Urinary bladder (tissue), 4 donors: ENCODE measurements around the gene SGMS1. TPM values are rescaled to one million over a fixed set of nuclear protein-coding genes. Genes with fewer than 3 reads are reported as not detected.

Experiments used
- DNase-seq: peaks from one replicate; pipeline ENCODE4 v3.0.0-alpha.2; 2015; ENCODE audit errors: extremely low spot score
- H3K27ac ChIP-seq: one replicate; pipeline ENCODE4 v1.5.1; 2013; ENCODE audit warnings: low read depth, mild to moderate bottlenecking, moderate library complexity
- H3K36me3 ChIP-seq: one replicate; pipeline ENCODE4 v1.6.1; 2013; ENCODE audit warnings: mild to moderate bottlenecking, moderate library complexity; ENCODE audit not compliant: insufficient read depth
- H3K4me1 ChIP-seq: one replicate; pipeline ENCODE4 v1.6.1; 2013; ENCODE audit warnings: mild to moderate bottlenecking, moderate library complexity; ENCODE audit not compliant: insufficient read depth
- H3K4me3 ChIP-seq: one replicate; pipeline ENCODE4 v1.5.1; 2013; ENCODE audit warnings: low read depth, low read length
- WGBS: extraction: QIAGEN DNeasy Blood & Tissue Kit; methylation state at CpG from one replicate; pipeline ENCODE4 v1.1.7; 2013; 5-methylcytosine and 5-hydroxymethylcytosine counted together
- polyA plus RNA-seq: library from polyadenylated mRNA; stranded (reverse); fragments of 200-250 nt; gene quantifications from one replicate; pipeline ENCODE4 v1.2.3, GENCODE V29; 2013
- total RNA-seq: library from RNA; depleted of rRNA; stranded (reverse); fragments of >200 nt; gene quantifications from one replicate; pipeline ENCODE4 v1.2.3, GENCODE V29; 2014
- donor health status: healthy with polysubstance abuse.
- donor health status: healthy.

The SGMS1 gene
- total and polyA plus RNA-seq, 2 donors: 21.2 to 86.4 TPM

GRCh38 chr10:50396491-50397311, 227.1 kb downstream of the SGMS1 start:
- Histone ChIP-seq H3K27ac (no peak overlapping the region), H3K4me1 (peaks cover 3% of the 10 kb centered on the region), H3K36me3 (no peaks in the 10 kb centered on the region), H3K4me3 (no peak overlapping the region)
- WGBS: 62% methylated on average over 7 of the region's 7 CpGs
- no peak for DNase-seq

GRCh38 chr10:50395851-50396250, 227.9 kb downstream of the SGMS1 start:
- WGBS: 87% methylated on average over 2 of the region's 2 CpGs
- no peak for DNase-seq
- no peak overlapping the region for H3K27ac ChIP-seq
- no peak overlapping the region for H3K4me3 ChIP-seq
- peaks cover 3% of the 10 kb centered on the region for H3K4me1 ChIP-seq
- no peaks in the 10 kb centered on the region for H3K36me3 ChIP-seq

- H3K27ac ChIP-seq: no peak overlapping the region
- WGBS: 91% methylated on average over 1 of the region's 1 CpG
- H3K36me3 ChIP-seq: no peaks in the 10 kb centered on the region
- H3K4me3 ChIP-seq: no peak overlapping the region
- DNase-seq: no peak
- H3K4me1 ChIP-seq: peaks cover 3% of the 10 kb centered on the region
Observed at GRCh38 chr10:50395271-50395670, 228.5 kb downstream of the SGMS1 start.

- WGBS: 73% methylated on average over 3 of the region's 3 CpGs
- Histone ChIP-seq H3K4me3 (no peak overlapping the region), H3K27ac (no peak overlapping the region), H3K36me3 (no peaks in the 10 kb centered on the region), H3K4me1 (peaks cover 3% of the 10 kb centered on the region)
- DNase-seq: no peak
Observed at GRCh38 chr10:50394832-50395231, 228.9 kb downstream of the SGMS1 start.

- no peak for DNase-seq
- H3K27ac ChIP-seq: no peak overlapping the region
- H3K4me1 ChIP-seq: peaks cover 3% of the 10 kb centered on the region
- H3K36me3 ChIP-seq: no peaks in the 10 kb centered on the region
- no peak overlapping the region for H3K4me3 ChIP-seq
- 69% methylated on average over 6 of the region's 6 CpGs for WGBS
Observed at GRCh38 chr10:50393784-50394467, 229.8 kb downstream of the SGMS1 start.

GRCh38 chr10:50392966-50393718, 230.6 kb downstream of the SGMS1 start:
- Histone ChIP-seq H3K27ac (no peak overlapping the region), H3K36me3 (no peaks in the 10 kb centered on the region), H3K4me1 (peaks cover 3% of the 10 kb centered on the region), H3K4me3 (no peak overlapping the region)
- no peak for DNase-seq
- 90% methylated on average over 6 of the region's 6 CpGs for WGBS

- no peak for DNase-seq
- no peaks in the 10 kb centered on the region for H3K36me3 ChIP-seq
- no peak overlapping the region for H3K27ac ChIP-seq
- peaks cover 3% of the 10 kb centered on the region for H3K4me1 ChIP-seq
- WGBS: 97% methylated on average over 5 of the region's 5 CpGs
- H3K4me3 ChIP-seq: no peak overlapping the region
Observed at GRCh38 chr10:50392426-50392825, 231.3 kb downstream of the SGMS1 start.

GRCh38 chr10:50390302-50390701, 233.5 kb downstream of the SGMS1 start:
- WGBS: 96% methylated on average over 2 of the region's 2 CpGs
- DNase-seq: no peak
- H3K4me3 ChIP-seq: no peak overlapping the region

GRCh38 chr10:50388181-50388580, 235.6 kb downstream of the SGMS1 start:
- WGBS: 98% methylated on average over 2 of the region's 2 CpGs
- no peak for DNase-seq
- no peak overlapping the region for H3K4me3 ChIP-seq

More at GRCh38 chr10:50390302-50390701, 233.5 kb downstream of the SGMS1 start:
- Histone ChIP-seq H3K27ac (no peak overlapping the region), H3K4me1 (peaks cover 1% of the 10 kb centered on the region), H3K36me3 (no peaks in the 10 kb centered on the region)

GRCh38 chr10:50387732-50388073, 236.1 kb downstream of the SGMS1 start:
- no peak overlapping the region for H3K4me3 ChIP-seq
- 70% methylated on average over 2 of the region's 2 CpGs for WGBS
- no peaks in the 10 kb centered on the region for H3K36me3 ChIP-seq
- H3K4me1 ChIP-seq: peaks cover 1% of the 10 kb centered on the region
- no peak for DNase-seq
- no peak overlapping the region for H3K27ac ChIP-seq

More at GRCh38 chr10:50388181-50388580, 235.6 kb downstream of the SGMS1 start:
- peaks cover 1% of the 10 kb centered on the region for H3K4me1 ChIP-seq
- H3K27ac ChIP-seq: no peak overlapping the region
- no peaks in the 10 kb centered on the region for H3K36me3 ChIP-seq

- Histone ChIP-seq H3K27ac (no peak overlapping the region), H3K36me3 (no peaks in the 10 kb centered on the region), H3K4me1 (peaks cover 1% of the 10 kb centered on the region), H3K4me3 (no peak overlapping the region)
- 91% methylated on average over 7 of the region's 7 CpGs for WGBS
- no peak for DNase-seq
Observed at GRCh38 chr10:50387007-50387731, 236.6 kb downstream of the SGMS1 start.

GRCh38 chr10:50385624-50386023, 238.1 kb downstream of the SGMS1 start:
- Histone ChIP-seq H3K36me3 (no peaks in the 10 kb centered on the region), H3K27ac (no peak overlapping the region), H3K4me3 (no peak overlapping the region), H3K4me1 (peaks cover 1% of the 10 kb centered on the region)
- no peak for DNase-seq
- WGBS: 80% methylated on average over 2 of the region's 2 CpGs

- peaks cover 1% of the 10 kb centered on the region for H3K4me1 ChIP-seq
- no peak overlapping the region for H3K27ac ChIP-seq
- 91% methylated on average over 2 of the region's 2 CpGs for WGBS
- H3K36me3 ChIP-seq: no peaks in the 10 kb centered on the region
- no peak for DNase-seq
- no peak overlapping the region for H3K4me3 ChIP-seq
Observed at GRCh38 chr10:50384898-50385297, 238.9 kb downstream of the SGMS1 start.
